ENCODE data around the gene SERPINA1. TPM values are rescaled to one million over a fixed set of nuclear protein-coding genes. Genes with fewer than 3 reads are reported as not detected.
A peak's percentile ranks its signal among the peaks of the same experiment; 100 is the strongest.

Gene SERPINA1
- total and polyA plus RNA-seq, 7 donors: 1.9 to 134 (median 26.6) TPM

- peak; percentile 49 for DNase-seq
- Histone ChIP-seq H3K4me1 (peaks cover 0 to 6% (median 0%) of the 10 kb centered on the region in 4 donors), H3K4me3 (no peak overlapping the region), H3K27ac (no peak overlapping the region), H3K27me3 (peaks cover 0 to 4% (median 0%) of the 10 kb centered on the region in 3 donors), H3K9me3 (no peaks in the 10 kb centered on the region), H3K36me3 (no peaks in the 10 kb centered on the region)
- intact Hi-C loops (cut with DNase I): no loop called here
- TF ChIP-seq EP300 (IDR thresholded peaks at IDR 0.05) (no peak), POLR2A (IDR thresholded peaks at IDR 0.05) (no peak), CTCF (IDR thresholded peaks at IDR 0.05) (no peak), POLR2AphosphoS5 (IDR thresholded peaks at IDR 0.05) (no peak)
- 61 to 78% methylated on average over 12 of the region's 12 CpGs for WGBS, 2 donors
These were observed 1.1 kb downstream of the SERPINA1 start for GRCh38 chr14:94387051-94388026.

DNA sequence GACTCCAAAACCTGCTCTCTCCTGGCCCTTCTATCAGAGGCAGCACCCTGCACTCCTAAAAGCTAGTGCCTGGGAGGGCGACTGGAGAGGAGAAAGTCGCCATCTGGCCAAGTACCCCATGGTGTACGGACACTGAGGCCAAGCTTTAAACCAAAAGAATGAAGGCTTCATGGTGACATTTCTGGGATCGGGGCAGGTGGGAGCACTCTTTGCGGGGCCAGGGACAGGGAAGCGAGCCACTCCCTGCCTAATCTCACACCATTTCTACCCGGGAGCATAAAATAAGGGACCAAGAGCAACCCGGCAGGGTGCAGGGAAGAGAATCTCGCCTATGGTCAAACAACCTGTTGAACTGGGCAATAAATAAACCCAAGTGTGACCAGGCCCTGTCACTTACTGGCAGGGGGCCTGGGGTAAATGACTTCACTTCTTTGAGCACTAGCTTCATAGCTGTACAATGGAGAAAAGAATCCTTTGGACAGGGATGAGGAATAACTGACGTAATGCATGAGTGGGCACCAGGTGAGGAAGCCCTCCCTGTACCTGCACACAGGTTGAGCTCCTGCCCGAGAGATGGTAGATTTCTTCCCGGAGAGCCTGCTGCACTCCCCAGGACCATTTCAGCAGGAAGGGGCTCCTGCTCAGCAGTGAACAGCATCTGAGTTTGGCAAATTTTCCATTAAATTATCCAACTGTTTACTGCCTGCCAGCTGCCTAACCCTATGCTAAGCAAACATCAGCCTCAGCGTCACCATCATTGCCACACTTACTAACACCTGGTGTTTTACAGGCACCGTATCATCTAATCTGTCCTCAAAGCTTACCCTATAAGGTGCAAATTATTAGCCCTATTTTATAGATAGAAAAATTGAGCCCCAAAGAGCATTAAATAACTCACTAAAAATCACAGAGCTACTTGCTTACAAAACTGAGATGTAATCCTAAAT, 2.0 kb downstream of the SERPINA1 start:
- Histone ChIP-seq H3K4me1 (peaks cover 0 to 6% (median 0%) of the 10 kb centered on the region in 4 donors), H3K36me3 (no peaks in the 10 kb centered on the region), H3K27me3 (peaks cover 0 to 4% (median 0%) of the 10 kb centered on the region in 3 donors), H3K27ac (no peak overlapping the region), H3K4me3 (no peak overlapping the region), H3K9me3 (no peaks in the 10 kb centered on the region)
- intact Hi-C loops (cut with DNase I): no loop called here
- 35 to 66% methylated on average over 14 of the region's 14 CpGs for WGBS, 2 donors
- peak; percentile 27 for DNase-seq
- TF ChIP-seq CTCF (IDR thresholded peaks at IDR 0.05): no peak
- no peak for TF ChIP-seq POLR2A (IDR thresholded peaks at IDR 0.05)
- TF ChIP-seq POLR2AphosphoS5 (IDR thresholded peaks at IDR 0.05): no peak
- no peak for TF ChIP-seq EP300 (IDR thresholded peaks at IDR 0.05)

GRCh38 chr14:94385553-94386057, 2.8 kb downstream of the SERPINA1 start:
- H3K36me3 ChIP-seq: no peaks in the 10 kb centered on the region
- H3K4me1 ChIP-seq: peaks cover 0 to 6% (median 0%) of the 10 kb centered on the region in 4 donors
- no peak overlapping the region for H3K4me3 ChIP-seq
- H3K9me3 ChIP-seq: no peaks in the 10 kb centered on the region
- TF ChIP-seq POLR2A (IDR thresholded peaks at IDR 0.05) (no peak), EP300 (IDR thresholded peaks at IDR 0.05) (no peak), CTCF (IDR thresholded peaks at IDR 0.05) (no peak)
- WGBS, 2 donors: 83 to 88% methylated on average over 3 of the region's 3 CpGs
- H3K27me3 ChIP-seq: peaks cover 0 to 4% (median 0%) of the 10 kb centered on the region in 3 donors
- intact Hi-C loops (cut with DNase I): no loop called here
- peak; percentile 26 for DNase-seq
- no peak overlapping the region for H3K27ac ChIP-seq

DNA sequence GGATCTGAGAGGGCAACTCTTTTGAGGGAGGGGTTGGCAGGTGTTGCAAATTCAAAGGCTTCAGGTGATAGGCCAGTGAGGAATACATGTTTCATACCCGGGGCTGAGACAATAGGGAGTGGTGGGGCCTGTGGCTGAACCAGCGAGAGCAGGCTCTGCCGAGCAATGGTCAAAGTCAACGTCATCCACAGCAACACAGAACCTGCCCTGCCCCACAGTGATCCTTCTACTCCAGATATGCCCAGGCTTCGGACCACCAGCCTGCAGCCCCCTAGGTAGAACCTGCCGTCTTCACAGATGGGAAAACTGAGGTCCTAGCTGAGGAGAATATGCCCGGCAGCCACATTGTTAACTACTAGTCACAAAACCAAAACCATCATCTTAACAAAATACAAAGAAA, 4.1 kb downstream of the SERPINA1 start:
- Histone ChIP-seq H3K4me3 (no peak overlapping the region), H3K4me1 (peaks cover 0 to 6% (median 0%) of the 10 kb centered on the region in 4 donors), H3K36me3 (no peaks in the 10 kb centered on the region), H3K27me3 (no peaks in the 10 kb centered on the region), H3K9me3 (no peaks in the 10 kb centered on the region), H3K27ac (no peak overlapping the region)
- TF ChIP-seq POLR2AphosphoS5 (IDR thresholded peaks at IDR 0.05): no peak
- no peak for TF ChIP-seq EP300 (IDR thresholded peaks at IDR 0.05)
- no peak for TF ChIP-seq POLR2A (IDR thresholded peaks at IDR 0.05)
- TF ChIP-seq CTCF (IDR thresholded peaks at IDR 0.05): no peak
- WGBS, 2 donors: 91 to 93% methylated on average over 7 of the region's 7 CpGs
- DNase-seq: peak; percentile 17
- intact Hi-C loops (cut with DNase I): no loop called here

All from sigmoid colon (tissue), 7 donors.